Non-pigmented ciliary epithelial cell (primary cell): ENCODE data around the gene SEMA3D.

Source experiments
- DNase-seq: peaks from one replicate; pipeline ENCODE4 v3.0.0-alpha.2; 2010; ENCODE audit warnings: low read depth

The SEMA3D gene

DNA sequence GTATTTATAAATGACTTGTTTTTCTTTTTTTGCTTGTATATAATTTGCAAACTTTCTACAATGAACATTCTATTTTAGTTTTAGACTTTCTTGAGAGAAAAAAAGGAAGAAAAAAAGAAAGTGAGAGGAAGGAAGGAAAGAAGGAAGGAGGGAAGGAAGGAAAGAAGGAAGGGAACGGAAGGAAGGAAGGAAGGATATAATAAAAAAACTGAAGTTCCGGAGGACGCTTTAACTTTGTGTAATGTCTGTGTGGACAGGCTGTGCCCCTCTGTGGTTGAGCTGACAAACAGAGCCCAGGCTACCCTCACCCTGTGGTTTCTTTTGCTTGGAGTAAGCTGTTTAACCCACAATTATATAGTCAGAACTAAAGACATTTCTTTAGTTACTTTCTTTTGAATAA is 108.7 kb downstream of the SEMA3D start:
- DNase-seq = no peak

DNA sequence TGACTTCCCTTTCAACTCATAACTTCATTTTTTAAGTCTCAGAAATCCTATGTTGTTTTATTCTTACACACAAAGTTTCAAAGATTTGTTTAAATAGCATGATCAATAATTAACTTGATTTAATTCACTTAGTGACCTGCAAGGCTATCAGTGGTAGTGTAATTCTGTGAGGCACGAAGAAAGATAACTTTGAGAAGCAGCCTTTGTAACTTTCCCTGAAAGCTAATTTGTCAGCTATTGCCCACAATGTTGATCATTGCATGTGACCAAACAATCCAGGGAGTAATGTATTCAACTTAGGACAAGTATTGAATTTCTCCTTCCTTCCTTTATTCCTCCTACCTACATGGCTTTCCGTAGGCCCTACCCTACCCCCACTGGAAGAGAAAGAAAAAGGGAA is 111.0 kb downstream of the SEMA3D start:
- no peak for DNase-seq

DNA sequence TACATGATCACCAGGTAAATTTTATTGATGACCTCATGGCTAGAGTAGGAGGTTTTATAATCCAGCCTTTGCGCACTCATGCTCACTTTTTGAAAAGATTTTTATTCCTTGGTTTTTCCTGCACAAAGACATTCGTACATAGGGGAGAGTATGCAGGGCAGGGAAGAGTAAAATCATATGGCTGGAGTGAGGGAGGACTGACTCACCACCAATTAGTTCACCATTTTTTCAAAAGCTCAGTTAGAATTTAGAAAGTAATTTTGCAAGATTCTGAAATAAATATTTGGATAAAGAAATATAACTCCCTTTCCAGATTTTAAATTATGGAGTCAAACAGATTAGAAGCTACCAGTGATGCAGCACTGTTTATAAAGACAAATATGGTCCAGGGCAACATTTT is 111.9 kb downstream of the SEMA3D start:
- DNase-seq = no peak

DNA sequence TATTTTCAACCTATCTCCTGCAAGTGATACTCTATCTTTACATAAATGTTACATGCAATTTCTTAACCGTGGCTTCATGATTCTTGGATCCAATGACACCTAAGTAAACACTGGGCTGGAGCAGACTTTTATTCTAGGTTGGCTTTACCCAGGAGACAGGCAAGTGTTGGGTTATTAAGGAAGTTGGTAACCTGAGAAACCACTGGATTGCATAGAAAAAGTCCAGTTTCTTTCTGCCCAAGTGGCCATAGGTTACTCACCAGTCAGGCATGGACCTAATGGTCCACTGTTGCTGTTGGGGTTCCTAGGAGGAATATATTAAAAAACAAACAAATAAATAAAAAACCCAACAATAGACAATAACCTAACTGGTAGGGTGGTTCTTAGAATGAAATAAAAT is 112.8 kb downstream of the SEMA3D start:
- DNase-seq = no peak

DNA sequence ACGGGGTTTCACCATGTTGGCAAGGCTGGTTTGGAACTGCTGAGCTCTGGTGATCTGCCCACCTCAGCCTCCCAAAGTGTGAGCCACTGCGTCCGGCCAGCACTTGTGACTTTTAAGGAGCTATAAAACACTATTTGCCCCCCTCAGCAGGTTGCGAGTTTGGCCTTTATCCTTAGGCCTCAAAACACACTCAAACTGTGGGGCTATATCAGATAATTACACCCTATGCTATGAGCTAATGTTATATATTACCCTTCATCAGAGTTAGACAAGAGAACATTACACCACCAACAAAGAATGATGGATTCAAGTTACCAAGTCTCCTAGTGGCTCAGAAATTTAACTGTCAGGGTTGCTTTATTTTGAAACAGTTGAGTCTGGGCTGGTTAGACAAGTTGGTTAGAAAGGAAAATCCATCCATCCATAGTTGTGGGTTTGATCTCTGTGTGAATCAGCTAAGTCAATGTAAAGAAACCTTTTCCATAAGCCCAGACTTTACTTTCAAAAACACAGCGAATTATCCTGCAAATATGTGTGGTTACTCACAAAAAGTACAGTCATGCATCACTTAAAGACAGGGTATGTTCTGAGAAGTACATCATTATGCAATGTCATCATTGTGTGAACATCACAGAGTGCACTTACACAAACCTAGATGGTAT is 115.8 kb downstream of the SEMA3D start:
- no peak for DNase-seq

DNA sequence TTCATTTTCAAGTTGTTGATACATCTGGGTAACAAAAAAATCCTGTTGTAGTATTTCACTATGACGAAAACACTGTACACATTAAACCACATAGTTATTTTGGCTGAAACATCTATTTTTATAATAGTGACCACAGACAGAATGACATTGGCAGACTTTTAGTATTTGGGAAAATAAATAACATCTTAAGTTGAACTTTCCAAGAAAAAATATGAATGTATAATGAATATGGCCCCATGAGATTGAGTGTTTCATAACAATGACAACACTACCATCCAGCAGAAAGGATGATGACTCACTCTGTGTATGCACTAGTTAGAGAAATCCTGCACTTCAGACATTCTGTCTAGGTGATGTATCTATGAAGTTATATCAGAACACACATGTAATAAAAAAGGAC is 118.1 kb downstream of the SEMA3D start:
- peak; percentile 48 for DNase-seq

DNA sequence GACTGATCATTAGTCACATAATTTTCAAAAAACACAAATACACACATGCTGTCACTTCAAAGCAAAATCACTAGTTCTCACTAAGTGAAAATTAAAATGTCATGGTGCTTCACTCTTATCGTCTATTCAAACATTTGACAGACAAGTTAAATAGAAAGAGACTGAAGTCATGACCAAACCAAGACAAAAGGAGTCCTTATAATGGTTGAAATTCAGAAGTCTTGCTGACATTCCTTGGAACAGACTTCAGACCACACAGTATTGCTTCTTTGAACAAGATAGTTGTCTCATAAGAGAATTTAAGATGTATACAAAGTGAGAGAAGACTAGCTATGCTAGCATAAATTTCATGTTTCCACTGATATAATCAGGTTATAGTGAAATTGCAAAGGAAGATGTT is 119.5 kb downstream of the SEMA3D start:
- no peak for DNase-seq

DNA sequence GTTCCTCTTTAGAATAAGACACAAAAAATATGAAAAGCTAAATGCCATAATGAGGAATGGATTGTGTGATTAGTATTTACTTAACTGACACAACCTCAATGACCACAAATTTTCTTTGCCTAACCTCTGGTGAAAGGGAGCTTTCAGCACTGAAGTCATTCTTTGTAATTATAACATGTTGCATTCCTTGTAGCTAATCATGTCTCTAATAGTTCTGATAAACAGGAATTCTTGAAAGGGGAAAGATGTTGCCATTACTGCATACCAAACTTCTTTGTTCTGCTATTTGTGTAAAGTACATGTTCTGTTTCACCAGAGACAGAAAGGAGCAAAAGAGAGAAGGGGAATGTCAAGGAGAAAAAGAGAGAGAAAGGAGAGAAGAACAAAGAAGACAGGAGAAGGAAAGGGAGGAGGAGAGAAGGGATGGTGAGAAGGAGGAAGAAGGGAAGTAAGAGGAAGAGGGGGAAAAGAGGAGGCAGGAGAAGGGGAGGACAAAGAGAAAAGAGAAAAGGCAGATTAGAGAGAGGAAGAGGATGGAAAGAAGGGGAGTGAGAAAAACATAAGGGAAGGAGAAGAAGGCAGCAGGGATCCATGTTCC is 120.9 kb downstream of the SEMA3D start:
- DNase-seq = no peak

DNA sequence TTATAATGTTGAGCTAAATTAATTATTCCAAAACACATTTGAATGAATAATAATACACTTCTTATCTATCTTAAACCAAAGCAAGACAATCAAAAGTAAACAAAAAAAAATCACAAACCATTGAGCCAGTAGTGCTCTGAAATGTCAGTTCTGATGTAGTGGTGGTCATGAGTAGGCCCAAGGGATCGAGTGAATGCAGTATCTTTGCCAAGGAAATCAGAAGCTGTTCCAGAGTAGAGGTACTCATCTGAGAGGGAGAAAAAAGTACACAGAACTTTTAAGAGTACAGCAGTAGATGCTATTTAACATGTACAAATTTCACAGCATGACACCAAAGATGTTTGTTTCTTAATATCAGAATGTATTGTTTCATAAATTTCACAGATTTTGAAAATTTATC is 121.5 kb downstream of the SEMA3D start:
- no peak for DNase-seq

DNA sequence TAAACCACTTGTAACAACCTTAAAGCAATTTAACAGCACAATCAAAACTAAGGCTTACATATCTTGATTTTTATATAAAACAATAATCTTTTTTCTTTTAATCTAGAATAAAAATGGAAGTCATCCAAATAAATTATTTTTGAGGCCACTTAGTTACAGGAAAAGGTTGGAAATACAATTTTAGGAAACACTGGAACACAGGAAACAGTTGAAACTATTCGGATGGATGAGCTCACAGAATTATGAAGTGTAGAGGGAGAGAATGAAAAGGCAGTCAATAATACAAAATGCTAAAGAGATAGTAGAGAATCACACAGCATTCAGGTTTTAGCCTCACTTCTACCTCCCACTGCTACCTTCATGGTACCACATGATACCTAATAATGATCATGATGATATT is 124.2 kb downstream of the SEMA3D start:
- DNase-seq = no peak

DNA sequence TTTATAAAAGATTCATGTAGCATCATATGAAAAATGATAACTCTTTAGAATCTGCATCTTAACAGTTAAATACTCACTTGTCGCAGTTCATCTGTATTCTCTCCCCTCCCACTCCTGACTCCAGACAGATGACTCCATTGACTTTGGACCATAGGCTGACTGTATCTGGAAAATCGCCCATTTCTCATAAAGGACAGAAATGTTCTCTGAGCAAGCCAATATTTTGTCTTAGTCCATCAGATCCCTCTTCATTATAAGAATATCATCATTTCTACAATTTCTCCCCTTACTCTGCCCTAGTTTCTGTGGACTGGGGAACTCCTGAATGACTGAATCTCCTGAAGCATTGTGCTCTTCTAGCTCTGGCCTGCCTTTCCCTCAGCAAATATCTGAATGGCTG is 125.4 kb downstream of the SEMA3D start:
- no peak for DNase-seq

DNA sequence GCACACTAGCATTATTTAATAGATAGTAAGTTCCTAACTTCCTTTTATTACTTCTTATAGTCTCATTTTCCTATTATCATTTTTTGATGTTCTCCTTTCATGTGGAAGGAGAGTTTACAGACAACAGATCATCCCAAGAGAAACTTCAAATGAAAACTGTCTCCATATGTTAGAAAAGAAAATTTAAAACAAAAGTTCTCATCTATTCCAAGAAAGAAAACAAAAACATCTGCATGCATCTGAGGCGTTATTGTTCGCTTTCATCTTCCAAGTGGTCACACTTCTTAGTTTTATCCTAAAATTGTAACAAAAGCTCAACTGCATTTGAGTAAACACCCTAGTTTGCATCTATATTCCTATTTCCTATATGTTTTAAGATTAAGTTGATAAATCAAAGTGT is 126.2 kb downstream of the SEMA3D start:
- DNase-seq = no peak

DNA sequence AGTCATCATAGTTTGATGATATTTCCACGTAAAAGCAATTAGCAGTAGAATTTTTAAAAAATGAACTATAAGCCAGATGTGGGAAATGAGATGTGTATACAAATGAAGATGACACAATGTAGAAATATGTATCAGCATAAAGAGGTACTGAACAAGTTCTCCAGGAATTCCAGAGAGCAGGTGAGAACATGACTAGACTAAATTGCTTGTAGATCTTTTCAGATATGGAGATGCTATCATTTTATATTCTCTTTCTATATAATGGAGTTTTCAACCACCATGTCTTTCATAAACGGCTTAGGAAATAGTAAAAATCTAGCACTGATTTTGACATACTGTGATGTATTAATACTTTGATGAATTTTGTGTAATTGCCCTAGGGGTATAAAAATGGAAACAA is 130.9 kb downstream of the SEMA3D start:
- no peak for DNase-seq

DNA sequence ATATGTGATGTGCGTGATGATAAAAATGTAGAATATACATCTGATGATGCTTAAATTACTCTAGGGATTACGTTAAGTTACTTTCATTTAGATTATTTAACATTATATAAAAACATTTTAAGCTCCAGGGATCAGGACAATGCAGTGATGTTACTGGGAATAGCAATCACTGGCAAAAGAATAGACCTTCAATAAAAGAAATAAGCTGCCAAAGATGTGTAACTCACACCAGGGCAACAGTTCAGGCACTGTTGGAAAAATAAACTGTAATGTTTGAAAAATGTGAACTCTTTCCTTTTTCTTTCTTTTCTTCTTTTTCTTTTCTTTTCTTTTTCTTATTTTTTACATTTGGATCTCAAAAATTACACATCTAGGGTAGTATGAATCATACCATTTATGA is 131.7 kb downstream of the SEMA3D start:
- DNase-seq = no peak

DNA sequence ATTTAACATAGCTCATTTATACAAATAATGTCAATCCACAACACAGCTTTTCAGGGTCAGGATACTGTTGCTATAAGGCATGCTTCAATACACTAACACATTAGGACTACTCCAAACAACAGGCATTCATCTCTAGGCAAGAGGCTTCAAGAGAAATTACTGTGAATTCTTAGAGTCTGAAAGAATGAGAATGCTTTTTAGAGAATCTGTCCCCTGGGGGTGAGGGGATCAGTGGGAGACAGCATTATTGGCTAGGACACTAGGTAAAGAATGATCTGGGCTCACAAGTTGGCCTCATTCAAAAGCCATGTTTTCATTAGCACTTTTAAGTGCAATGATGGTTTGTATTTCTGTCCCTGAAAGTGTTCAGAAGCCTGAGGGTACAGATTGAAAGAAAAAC is 132.6 kb downstream of the SEMA3D start:
- no peak for DNase-seq

DNA sequence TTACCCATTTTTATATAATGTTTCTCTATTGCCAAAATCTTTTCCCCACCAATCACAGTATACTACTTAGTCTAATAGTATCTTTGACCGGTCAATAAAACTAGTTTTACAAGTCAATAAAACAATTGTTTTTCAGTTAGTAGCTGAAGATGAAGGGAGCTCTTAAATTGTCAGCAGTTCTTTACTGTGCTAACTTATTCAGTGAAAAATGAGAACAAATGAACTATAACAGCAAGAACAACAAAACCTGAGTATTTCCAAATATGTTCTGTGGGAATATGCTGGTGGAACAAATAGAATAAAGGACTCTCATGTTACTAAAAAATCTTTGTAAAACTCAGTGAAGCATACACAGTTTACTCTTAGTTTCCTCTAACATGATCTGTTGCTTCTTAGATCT is 134.0 kb downstream of the SEMA3D start:
- DNase-seq = no peak

DNA sequence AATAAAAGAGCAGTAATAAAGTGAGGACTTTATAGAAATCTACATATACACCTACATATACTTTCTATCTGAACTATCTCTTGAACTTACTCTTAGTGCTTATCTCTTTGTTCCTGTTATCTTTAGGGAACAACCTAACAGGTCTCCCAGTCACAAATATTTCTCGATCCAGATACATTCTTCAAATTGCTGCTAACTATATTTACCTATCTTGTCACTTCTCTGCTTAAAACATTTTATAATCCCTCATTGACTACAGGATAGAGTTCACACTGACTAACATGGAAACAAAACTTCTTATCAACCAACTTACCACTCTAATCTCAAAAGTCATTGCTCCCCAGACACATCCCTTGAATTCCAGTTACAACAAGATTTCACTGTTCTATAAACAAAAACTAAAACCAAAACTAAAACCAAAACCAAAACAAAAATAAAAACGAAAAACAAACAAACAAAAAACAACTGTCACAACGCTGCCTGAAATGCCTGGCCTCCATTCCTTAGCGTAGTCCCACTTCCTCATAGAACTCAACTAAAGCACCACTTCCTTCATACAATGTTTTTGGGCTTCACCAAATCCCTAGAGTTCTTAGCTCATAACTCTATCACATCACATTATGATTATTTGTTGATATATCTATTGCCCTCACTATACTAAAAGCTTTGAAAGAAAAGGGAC is 134.7 kb downstream of the SEMA3D start:
- DNase-seq = no peak

DNA sequence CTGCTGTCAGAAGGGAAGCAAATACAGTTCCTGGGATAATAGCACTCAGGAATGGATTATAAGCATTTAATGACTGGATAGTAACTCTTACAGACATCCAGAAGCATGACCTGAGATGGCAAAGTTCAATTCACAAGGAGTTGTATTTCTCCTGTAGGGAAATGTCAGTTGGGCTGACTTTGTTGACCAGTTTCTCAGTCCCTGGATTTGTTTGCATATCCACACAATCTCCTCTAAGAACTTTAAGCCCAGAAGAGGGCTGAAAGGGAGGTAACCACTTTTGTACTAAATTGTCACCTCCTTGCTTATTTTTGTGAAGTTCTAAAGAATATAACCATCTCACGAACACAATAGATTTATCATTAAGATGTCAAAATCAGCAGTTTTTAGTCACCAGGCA is 140.3 kb downstream of the SEMA3D start:
- no peak for DNase-seq

DNA sequence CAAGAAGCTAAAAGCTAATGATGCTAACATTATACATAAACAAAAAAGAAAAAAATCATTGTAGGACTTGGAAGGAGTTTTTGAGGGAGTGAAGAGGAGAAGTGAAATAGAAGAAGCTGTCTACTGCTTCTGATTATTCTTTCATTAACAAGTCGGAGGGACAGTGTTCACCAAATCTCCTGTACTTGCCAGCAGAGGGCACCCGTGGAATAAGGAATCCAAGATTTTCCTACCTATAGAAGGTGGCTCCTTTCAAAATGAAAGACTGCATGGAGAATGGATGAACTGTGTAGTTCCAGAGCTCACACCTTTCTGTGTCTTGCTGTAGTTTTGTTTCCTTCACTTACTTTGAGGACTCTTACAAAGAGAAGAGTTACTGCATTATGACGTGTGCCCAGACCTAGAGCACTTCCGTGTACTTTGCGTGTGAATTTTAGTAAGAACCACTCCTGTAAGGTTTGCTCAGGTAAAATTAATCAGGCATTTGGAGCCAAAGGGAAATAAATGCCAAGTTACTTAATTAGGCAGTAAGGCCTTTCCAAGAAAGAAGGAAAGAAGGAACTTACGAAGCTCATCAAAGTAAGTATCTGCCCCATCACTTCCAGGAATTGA is 145.1 kb downstream of the SEMA3D start:
- DNase-seq = no peak

DNA sequence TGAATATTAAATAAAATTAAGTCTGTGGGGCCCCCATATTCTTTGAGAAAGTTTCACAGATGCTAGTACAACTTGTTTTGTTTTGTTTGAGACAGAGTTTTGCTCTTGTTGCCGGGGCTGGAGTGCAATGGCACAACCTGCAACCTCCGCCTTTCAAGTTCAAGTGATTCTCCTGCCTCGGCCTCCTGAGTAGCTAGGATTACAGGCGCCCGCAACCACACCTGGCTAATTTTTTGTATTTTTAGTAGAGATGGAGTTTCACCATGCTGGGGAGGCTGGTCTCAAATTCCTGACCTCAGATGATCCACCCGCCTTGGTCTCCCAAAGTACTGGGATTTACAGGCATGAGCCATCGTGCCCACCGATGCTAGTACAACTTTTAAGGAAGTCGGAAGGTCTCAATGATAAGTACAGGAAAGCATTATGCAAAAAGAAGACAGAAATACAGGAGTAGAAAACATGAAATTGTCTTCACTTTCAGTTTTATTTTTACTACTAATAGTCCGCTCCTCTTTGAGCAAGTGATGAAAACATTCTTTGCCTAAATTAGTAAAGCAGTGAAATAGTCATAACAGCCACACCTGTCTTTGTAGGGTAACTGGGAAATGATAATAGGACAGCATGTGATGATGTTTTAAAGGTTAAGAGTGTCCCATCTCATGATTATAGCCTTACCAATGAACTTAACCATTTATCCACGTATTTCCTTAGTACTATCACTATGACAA is 147.5 kb downstream of the SEMA3D start:
- DNase-seq = no peak

DNA sequence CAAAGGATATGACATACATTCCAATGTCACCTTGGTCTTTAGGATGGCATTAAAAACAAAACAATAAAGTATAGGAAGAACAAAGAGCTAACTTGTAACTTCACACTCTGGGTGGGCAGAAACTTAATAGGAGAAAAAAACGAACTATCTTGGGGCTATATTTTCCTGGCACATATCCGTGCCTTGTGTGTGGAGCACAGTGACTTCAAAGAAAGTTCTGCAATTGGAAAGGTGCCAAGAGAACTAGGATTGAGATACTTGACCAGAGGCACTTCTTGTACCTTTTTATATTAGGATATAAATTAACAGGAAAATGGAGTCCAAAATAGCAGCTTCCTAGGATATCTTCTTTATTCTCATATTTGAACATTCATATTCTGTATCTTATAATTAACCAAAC is 148.4 kb downstream of the SEMA3D start:
- no peak for DNase-seq

DNA sequence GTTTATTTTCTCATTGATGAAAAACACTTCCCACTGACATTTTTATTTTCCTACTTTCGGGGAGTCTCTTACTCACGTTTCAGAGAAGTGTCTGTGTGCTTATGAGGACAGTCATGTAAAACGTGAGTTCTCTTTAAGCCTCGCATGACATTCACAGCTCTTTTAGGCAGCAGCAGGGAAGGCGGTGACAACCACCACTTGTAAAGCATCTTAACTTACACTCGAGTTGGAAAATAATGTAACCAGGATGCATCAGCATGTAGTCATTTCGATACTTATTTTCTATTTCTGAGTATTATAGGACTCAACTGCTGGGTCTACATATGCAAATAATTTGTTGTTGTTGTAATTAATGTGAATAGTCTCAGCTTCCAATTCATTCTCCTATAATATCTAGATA is 153.6 kb downstream of the SEMA3D start:
- DNase-seq = no peak

DNA sequence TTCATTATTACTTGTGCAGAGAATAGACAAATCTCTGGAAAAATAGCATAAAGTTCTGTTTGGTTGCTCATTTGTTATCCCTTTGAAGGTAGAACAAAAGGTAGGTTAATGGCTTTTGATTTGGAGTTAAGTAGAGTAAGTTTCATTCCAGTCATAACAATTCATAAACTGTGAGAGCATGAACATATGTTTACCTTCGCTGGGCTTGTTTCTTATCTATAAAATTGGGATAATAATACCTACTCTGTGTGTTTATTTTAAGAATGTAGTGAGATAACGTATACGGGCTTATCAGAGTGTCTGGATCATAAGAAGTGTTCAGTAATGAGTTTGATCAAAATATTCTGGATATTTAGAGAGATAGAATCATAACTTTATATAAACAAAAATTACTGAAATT is 155.4 kb downstream of the SEMA3D start:
- DNase-seq = no peak
